Prostate gland (tissue), 2 donors: ENCODE results near the gene HSD17B1.

Experiments
- CTCF ChIP-seq, 4 experiments: fragments of 200-600 bp in 2 of 4; fragments of 450-650 bp in 2 of 4; sonication (generic) in 2 of 4; IDR thresholded peaks; 1 replicate in 3 of 4; 2 replicates in 1 of 4; pipeline ENCODE4 v1.5.1; 2016 to 2019; ENCODE audit warnings: antibody characterized with exemption in 4 of 4, mild to moderate bottlenecking in 2 of 4, moderate library complexity in 2 of 4
- POLR2A ChIP-seq: fragments of 450-650 bp; IDR thresholded peaks from one replicate; pipeline ENCODE4 v1.6.1; 2016; ENCODE audit warnings: antibody characterized with exemption, mild to moderate bottlenecking

DNA sequence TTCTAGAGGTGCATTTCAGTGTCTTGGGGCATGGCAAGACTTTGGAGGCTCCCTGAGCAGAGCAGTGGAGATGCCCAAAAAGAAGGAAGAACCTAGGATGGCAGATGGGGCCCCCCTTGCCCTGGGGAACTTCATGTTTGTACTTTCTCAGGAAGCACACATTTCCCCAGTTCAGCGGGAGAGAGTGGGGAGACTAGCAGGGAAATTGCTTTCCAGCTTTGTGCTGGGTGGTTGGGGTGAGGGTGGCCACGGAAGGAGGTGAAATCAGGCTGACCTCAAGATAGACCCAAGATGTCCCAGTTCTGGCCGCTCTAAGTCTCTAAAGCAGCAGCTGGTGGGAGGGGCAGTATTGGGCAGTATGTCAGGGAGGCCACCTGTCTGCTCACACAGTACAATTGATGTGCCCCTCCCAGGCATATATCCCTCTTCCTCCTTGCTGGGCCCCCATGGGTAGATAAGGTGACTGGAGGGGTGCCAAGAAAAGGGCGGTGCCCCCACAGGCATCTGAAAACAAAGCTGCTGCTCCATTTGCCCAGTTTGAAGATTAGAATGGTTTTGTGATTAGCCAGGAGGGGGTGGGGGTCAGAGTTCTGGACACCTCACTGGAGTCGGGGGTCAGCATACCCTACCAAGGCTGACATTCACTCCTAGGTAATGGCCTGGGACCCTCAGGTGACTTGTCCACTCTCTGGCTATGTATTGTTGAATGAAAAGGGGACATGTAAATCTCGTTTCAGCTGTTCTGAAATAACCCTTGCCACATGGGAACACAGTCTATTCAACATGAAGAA is 33.8 kb upstream of the HSD17B1 start:
- TF ChIP-seq CTCF (IDR thresholded peaks at IDR 0.05) (no peak), POLR2A (no peak)
